Osteocyte (in vitro differentiated cells): ENCODE results near the gene KRTAP5-10. TPM values are rescaled to one million over a fixed set of nuclear protein-coding genes. Genes with fewer than 3 reads are reported as not detected.

Experiments used
- DNase-seq: peaks from one replicate; pipeline ENCODE4 v3.0.0; 2021; ENCODE audit warnings: mixed read lengths; ENCODE audit not compliant: unreplicated experiment; ENCODE audit errors: extremely low spot score
- H3K27ac Mint-ChIP-seq: one replicate; pipeline ENCODE4 v1.8.0; 2021; ENCODE audit warnings: mild to moderate bottlenecking, mixed read lengths; ENCODE audit not compliant: unreplicated experiment
- H3K27me3 Mint-ChIP-seq: one replicate; pipeline ENCODE4 v1.8.0; 2021; ENCODE audit warnings: mixed read lengths; ENCODE audit not compliant: unreplicated experiment
- H3K36me3 Mint-ChIP-seq: one replicate; pipeline ENCODE4 v1.8.0; 2021; ENCODE audit warnings: mixed read lengths; ENCODE audit not compliant: unreplicated experiment
- H3K4me1 Mint-ChIP-seq: one replicate; pipeline ENCODE4 v1.8.0; 2021; ENCODE audit warnings: mixed read lengths; ENCODE audit not compliant: unreplicated experiment
- H3K4me3 Mint-ChIP-seq: one replicate; pipeline ENCODE4 v1.8.0; 2021; ENCODE audit warnings: mild to moderate bottlenecking, moderate library complexity, mixed read lengths; ENCODE audit not compliant: unreplicated experiment
- H3K9me3 Mint-ChIP-seq: one replicate; pipeline ENCODE4 v1.8.0; 2021; ENCODE audit warnings: mixed read lengths; ENCODE audit not compliant: unreplicated experiment
- CTCF ChIP-seq: fragments of 200-600 bp; sonication (generic); IDR thresholded peaks from 2 replicates; pipeline ENCODE4 v1.5.0; 2021; ENCODE audit warnings: antibody characterized with exemption, mild to moderate bottlenecking, moderate library complexity
- total RNA-seq: library from RNA; stranded (reverse); gene quantifications from 2 replicates; pipeline ENCODE4 v1.2.1, GENCODE V29; 2021

Gene KRTAP5-10
- total RNA-seq, 1 donor from 2014 or later = 0.30 TPM

- Mint-ChIP-seq H3K27ac (no peak within 1 kb of the TSS), H3K9me3 (peaks cover 4% of the 10 kb centered on the region), H3K4me3 (no peak within 1 kb of the TSS), H3K4me1 (no peaks in the 10 kb centered on the region), H3K36me3 (no peaks in the 10 kb centered on the region), H3K27me3 (peaks cover 4% of the 10 kb centered on the region)
- DNase-seq = no peak
- TF ChIP-seq CTCF = no peak
Observed at GRCh38 chr11:71548120-71548519, 17.2 kb upstream of the KRTAP5-10 start, which contains the start of gene KRTAP5-9. KRTAP5-9 (plus strand) TSS chr11:71548420; CDS start chr11:71548658, 238 bp downstream.

- TF ChIP-seq CTCF = no peak
- Mint-ChIP-seq H3K27ac (no peak overlapping the region), H3K4me1 (no peaks in the 10 kb centered on the region), H3K36me3 (no peaks in the 10 kb centered on the region), H3K27me3 (peaks cover 4% of the 10 kb centered on the region), H3K4me3 (no peak overlapping the region), H3K9me3 (peaks cover 4% of the 10 kb centered on the region)
- DNase-seq = no peak
Observed at GRCh38 chr11:71548716-71549151, 16.6 kb upstream of the KRTAP5-10 start.

- H3K27me3 Mint-ChIP-seq = peaks cover 8% of the 10 kb centered on the region
- H3K4me1 Mint-ChIP-seq = no peaks in the 10 kb centered on the region
- no peak overlapping the region for H3K4me3 Mint-ChIP-seq
- no peak for DNase-seq
- H3K9me3 Mint-ChIP-seq = no peaks in the 10 kb centered on the region
- no peaks in the 10 kb centered on the region for H3K36me3 Mint-ChIP-seq
- no peak overlapping the region for H3K27ac Mint-ChIP-seq
- TF ChIP-seq CTCF = no peak
Observed at GRCh38 chr11:71551711-71552110, 13.7 kb upstream of the KRTAP5-10 start.

- H3K4me1 Mint-ChIP-seq = no peaks in the 10 kb centered on the region
- TF ChIP-seq CTCF = no peak
- no peak for DNase-seq
- H3K27me3 Mint-ChIP-seq = peaks cover 12% of the 10 kb centered on the region
- no peak overlapping the region for H3K4me3 Mint-ChIP-seq
- no peaks in the 10 kb centered on the region for H3K36me3 Mint-ChIP-seq
- H3K27ac Mint-ChIP-seq = no peak overlapping the region
- H3K9me3 Mint-ChIP-seq = no peaks in the 10 kb centered on the region
Observed at GRCh38 chr11:71554996-71555395, 10.4 kb upstream of the KRTAP5-10 start.

GRCh38 chr11:71555508-71555907 lies 9.9 kb upstream of the KRTAP5-10 start:
- Mint-ChIP-seq H3K4me1 (no peaks in the 10 kb centered on the region), H3K4me3 (no peak overlapping the region), H3K27ac (no peak overlapping the region), H3K27me3 (peaks cover 12% of the 10 kb centered on the region), H3K9me3 (no peaks in the 10 kb centered on the region), H3K36me3 (no peaks in the 10 kb centered on the region)
- no peak for TF ChIP-seq CTCF
- no peak for DNase-seq
